ENCODE measurements around the gene DOCK8. TPM values are rescaled to one million over a fixed set of nuclear protein-coding genes. Genes with fewer than 3 reads are reported as not detected.

Gene DOCK8
- total RNA-seq, 1 donor from 2014 or later, result 8.3 TPM

GRCh38 chr9:426976-427375 is 212.3 kb downstream of the DOCK8 start:
- TF ChIP-seq, protein P1, sequence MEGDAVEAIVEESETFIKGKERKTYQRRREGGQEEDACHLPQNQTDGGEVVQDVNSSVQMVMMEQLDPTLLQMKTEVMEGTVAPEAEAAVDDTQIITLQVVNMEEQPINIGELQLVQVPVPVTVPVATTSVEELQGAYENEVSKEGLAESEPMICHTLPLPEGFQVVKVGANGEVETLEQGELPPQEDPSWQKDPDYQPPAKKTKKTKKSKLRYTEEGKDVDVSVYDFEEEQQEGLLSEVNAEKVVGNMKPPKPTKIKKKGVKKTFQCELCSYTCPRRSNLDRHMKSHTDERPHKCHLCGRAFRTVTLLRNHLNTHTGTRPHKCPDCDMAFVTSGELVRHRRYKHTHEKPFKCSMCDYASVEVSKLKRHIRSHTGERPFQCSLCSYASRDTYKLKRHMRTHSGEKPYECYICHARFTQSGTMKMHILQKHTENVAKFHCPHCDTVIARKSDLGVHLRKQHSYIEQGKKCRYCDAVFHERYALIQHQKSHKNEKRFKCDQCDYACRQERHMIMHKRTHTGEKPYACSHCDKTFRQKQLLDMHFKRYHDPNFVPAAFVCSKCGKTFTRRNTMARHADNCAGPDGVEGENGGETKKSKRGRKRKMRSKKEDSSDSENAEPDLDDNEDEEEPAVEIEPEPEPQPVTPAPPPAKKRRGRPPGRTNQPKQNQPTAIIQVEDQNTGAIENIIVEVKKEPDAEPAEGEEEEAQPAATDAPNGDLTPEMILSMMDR (IDR thresholded peaks at IDR 0.05; ENCODE audit: unreplicated experiment), result no peak
- Mint-ChIP-seq H3K9me3 (ENCODE audit: unreplicated experiment) (no peaks in the 10 kb centered on the region), H3K4me1 (ENCODE audit: unreplicated experiment) (no peaks in the 10 kb centered on the region), H3K4me3 (ENCODE audit: unreplicated experiment) (no peak overlapping the region), H3K27me3 (ENCODE audit: unreplicated experiment) (no peaks in the 10 kb centered on the region), H3K36me3 (ENCODE audit: low read depth, unreplicated experiment) (no peaks in the 10 kb centered on the region), H3K27ac (ENCODE audit: unreplicated experiment) (no peak overlapping the region)
- DNase-seq (ENCODE audit: low spot score), result no peak

- Mint-ChIP-seq H3K4me3 (ENCODE audit: unreplicated experiment) (no peak overlapping the region), H3K9me3 (ENCODE audit: unreplicated experiment) (no peaks in the 10 kb centered on the region), H3K4me1 (ENCODE audit: unreplicated experiment) (peaks cover 3% of the 10 kb centered on the region), H3K27ac (ENCODE audit: unreplicated experiment) (no peak overlapping the region), H3K27me3 (ENCODE audit: unreplicated experiment) (no peaks in the 10 kb centered on the region), H3K36me3 (ENCODE audit: low read depth, unreplicated experiment) (peaks cover 5% of the 10 kb centered on the region)
- DNase-seq (ENCODE audit: low spot score), result no peak
- TF ChIP-seq, protein P1 (IDR thresholded peaks at IDR 0.05; ENCODE audit: unreplicated experiment), result no peak
Measured at GRCh38 chr9:431701-432100, 217.0 kb downstream of the DOCK8 start.

GRCh38 chr9:436482-436881 is 221.8 kb downstream of the DOCK8 start:
- DNase-seq (ENCODE audit: low spot score), result no peak
- H3K36me3 Mint-ChIP-seq (ENCODE audit: low read depth, unreplicated experiment), result peaks cover 9% of the 10 kb centered on the region
- H3K27me3 Mint-ChIP-seq (ENCODE audit: unreplicated experiment), result no peaks in the 10 kb centered on the region
- no peak overlapping the region for H3K27ac Mint-ChIP-seq (ENCODE audit: unreplicated experiment)
- peaks cover 3% of the 10 kb centered on the region for H3K4me1 Mint-ChIP-seq (ENCODE audit: unreplicated experiment)
- no peaks in the 10 kb centered on the region for H3K9me3 Mint-ChIP-seq (ENCODE audit: unreplicated experiment)
- no peak overlapping the region for H3K4me3 Mint-ChIP-seq (ENCODE audit: unreplicated experiment)
- TF ChIP-seq, protein P1 (IDR thresholded peaks at IDR 0.05; ENCODE audit: unreplicated experiment), result no peak

DNA sequence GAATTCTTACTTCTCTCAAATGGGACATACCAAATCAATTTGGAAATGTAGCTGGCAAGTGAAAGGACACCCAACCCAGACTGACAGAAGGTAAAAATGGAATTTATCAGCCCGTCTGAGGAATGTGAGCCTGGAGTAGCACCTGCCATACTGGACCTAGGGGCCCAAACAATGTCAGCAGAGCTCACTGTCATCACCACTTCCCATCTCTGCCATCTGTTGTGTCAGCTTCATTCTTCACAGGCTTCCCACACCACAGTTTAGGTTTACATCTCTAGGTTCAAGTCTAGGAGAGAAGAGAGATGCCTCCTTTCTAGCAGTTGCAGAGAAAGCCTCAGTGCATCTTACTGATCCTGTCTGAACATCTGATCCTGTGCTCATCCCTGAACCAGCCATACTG is 222.4 kb downstream of the DOCK8 start:
- Mint-ChIP-seq H3K36me3 (ENCODE audit: low read depth, unreplicated experiment) (peaks cover 9% of the 10 kb centered on the region), H3K27me3 (ENCODE audit: unreplicated experiment) (no peaks in the 10 kb centered on the region), H3K4me1 (ENCODE audit: unreplicated experiment) (peaks cover 3% of the 10 kb centered on the region), H3K27ac (ENCODE audit: unreplicated experiment) (no peak overlapping the region), H3K4me3 (ENCODE audit: unreplicated experiment) (no peak overlapping the region), H3K9me3 (ENCODE audit: unreplicated experiment) (no peaks in the 10 kb centered on the region)
- no peak for DNase-seq (ENCODE audit: low spot score)
- TF ChIP-seq, protein P1 (IDR thresholded peaks at IDR 0.05; ENCODE audit: unreplicated experiment), result no peak

GRCh38 chr9:437574-438001 is 222.9 kb downstream of the DOCK8 start:
- TF ChIP-seq, protein P1 (IDR thresholded peaks at IDR 0.05; ENCODE audit: unreplicated experiment), result no peak
- Mint-ChIP-seq H3K36me3 (ENCODE audit: low read depth, unreplicated experiment) (peaks cover 9% of the 10 kb centered on the region), H3K27ac (ENCODE audit: unreplicated experiment) (no peak overlapping the region)

More at GRCh38 chr9:437574-438001, 222.9 kb downstream of the DOCK8 start:
- Mint-ChIP-seq H3K27me3 (ENCODE audit: unreplicated experiment) (no peaks in the 10 kb centered on the region), H3K4me3 (ENCODE audit: unreplicated experiment) (no peak overlapping the region), H3K4me1 (ENCODE audit: unreplicated experiment) (peaks cover under 1% of the 10 kb centered on the region), H3K9me3 (ENCODE audit: unreplicated experiment) (no peaks in the 10 kb centered on the region)
- DNase-seq (ENCODE audit: low spot score), result no peak

Measured in endothelial cell (in vitro differentiated cells).